ENCODE measurements around the gene CMSS1. TPM values are rescaled to one million over a fixed set of nuclear protein-coding genes. Genes with fewer than 3 reads are reported as not detected.

CMSS1 gene
- total RNA-seq, 1 donor from 2014 or later = 17.3 TPM

GRCh38 chr3:99868311-99868646 is 50.6 kb downstream of the CMSS1 start:
- TF ChIP-seq CTCF (IDR thresholded peaks at IDR 0.05) = no peak
- no peak overlapping the region for H3K4me3 ChIP-seq
- H3K9me3 ChIP-seq = no peaks in the 10 kb centered on the region
- H3K4me1 ChIP-seq = peaks cover 41% of the 10 kb centered on the region
- DNase-seq (no peak), ATAC-seq (no peak)
- peaks cover 1% of the 10 kb centered on the region for H3K36me3 ChIP-seq
- H3K27ac ChIP-seq = no peak overlapping the region
- no peaks in the 10 kb centered on the region for H3K27me3 ChIP-seq (ENCODE audit: low read depth)
- intact Hi-C loops (cut with DNase I) = no loop called here

GRCh38 chr3:99869621-99870020 is 52.0 kb downstream of the CMSS1 start:
- ATAC-seq (peak in 1 of 2 donors; percentile 51), DNase-seq (no peak)
- TF ChIP-seq CTCF (IDR thresholded peaks at IDR 0.05) = no peak
- Histone ChIP-seq H3K4me1 (peaks cover 49% of the 10 kb centered on the region), H3K27me3 (ENCODE audit: low read depth) (no peaks in the 10 kb centered on the region), H3K4me3 (no peak overlapping the region), H3K27ac (peak overlapping the region; percentile 37), H3K36me3 (no peaks in the 10 kb centered on the region), H3K9me3 (no peaks in the 10 kb centered on the region)
- intact Hi-C loops (cut with DNase I) = no loop called here

- Histone ChIP-seq H3K36me3 (no peaks in the 10 kb centered on the region), H3K9me3 (no peaks in the 10 kb centered on the region), H3K4me1 (peaks cover 56% of the 10 kb centered on the region), H3K4me3 (no peak overlapping the region), H3K27ac (peak overlapping the region; percentile 37), H3K27me3 (ENCODE audit: low read depth) (no peaks in the 10 kb centered on the region)
- ATAC-seq (no peak), DNase-seq (no peak)
- intact Hi-C loops (cut with DNase I) = no loop called here
- TF ChIP-seq CTCF (IDR thresholded peaks at IDR 0.05) = no peak
Measured at GRCh38 chr3:99870712-99871111, 53.0 kb downstream of the CMSS1 start.

GRCh38 chr3:99871231-99872045 is 53.8 kb downstream of the CMSS1 start:
- peaks cover 50% of the 10 kb centered on the region for H3K4me1 ChIP-seq
- no peak for DNase-seq
- H3K4me3 ChIP-seq = peak overlapping the region; percentile 25
- H3K36me3 ChIP-seq = no peaks in the 10 kb centered on the region
- H3K9me3 ChIP-seq = no peaks in the 10 kb centered on the region
- no peak for ATAC-seq
- no peak overlapping the region for H3K27ac ChIP-seq
- no peak for TF ChIP-seq CTCF (IDR thresholded peaks at IDR 0.05)
- intact Hi-C loops (cut with DNase I) = no loop called here
- H3K27me3 ChIP-seq (ENCODE audit: low read depth) = no peaks in the 10 kb centered on the region

- Histone ChIP-seq H3K27me3 (ENCODE audit: low read depth) (no peaks in the 10 kb centered on the region), H3K4me1 (peaks cover 43% of the 10 kb centered on the region), H3K36me3 (no peaks in the 10 kb centered on the region), H3K4me3 (peak overlapping the region; percentile 65), H3K9me3 (no peaks in the 10 kb centered on the region), H3K27ac (peak overlapping the region; percentile 31)
- no peak for ATAC-seq
- no peak for TF ChIP-seq CTCF (IDR thresholded peaks at IDR 0.05)
- intact Hi-C loops (cut with DNase I) = no loop called here
- DNase-seq = no peak
Measured at GRCh38 chr3:99872923-99873254, 55.2 kb downstream of the CMSS1 start.

Data from lower lobe of right lung (tissue), 2 donors.